Activated CD4-positive, alpha-beta T cell treated with anti-CD3 and anti-CD28 coated beads for 24 hours (primary cell): ENCODE results near the gene ID3.
A peak's percentile ranks its signal among the peaks of the same experiment; 100 is the strongest.
"Not testable (repeated sequence)": the region's sequence is repeated elsewhere in the genome, so short reads cannot be mapped to it uniquely, and the experiment has no call there.

Experiments
- DNase-seq, 2 donors: peaks; one replicate each; pipeline ENCODE4 v3.0.0-alpha.2; 2020; ENCODE audit warnings: low read depth in 2 of 2

Gene ID3

DNA sequence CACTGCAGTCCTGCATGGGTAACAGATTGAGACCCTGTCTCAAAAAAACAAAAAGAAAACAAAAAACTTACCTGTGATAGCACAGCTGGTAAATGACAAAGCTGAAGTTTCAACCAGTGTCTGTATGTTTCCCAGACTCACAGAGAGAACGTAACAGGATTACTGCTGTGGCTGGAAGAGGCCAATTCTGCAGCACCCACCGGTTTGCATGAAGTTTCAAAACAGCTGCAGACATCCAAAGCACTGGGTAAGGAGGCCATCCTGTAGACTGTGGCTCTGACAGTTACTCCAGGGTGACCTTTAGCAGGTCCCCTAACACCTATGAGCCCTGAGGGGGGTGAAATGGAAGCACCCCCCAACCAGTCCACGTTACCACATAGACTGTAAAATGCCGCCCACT is 7.5 kb downstream of the ID3 start:
- DNase-seq = no peak

GRCh38 chr1:23548704-23549143 is 10.6 kb downstream of the ID3 start:
- DNase-seq = no peak

DNA sequence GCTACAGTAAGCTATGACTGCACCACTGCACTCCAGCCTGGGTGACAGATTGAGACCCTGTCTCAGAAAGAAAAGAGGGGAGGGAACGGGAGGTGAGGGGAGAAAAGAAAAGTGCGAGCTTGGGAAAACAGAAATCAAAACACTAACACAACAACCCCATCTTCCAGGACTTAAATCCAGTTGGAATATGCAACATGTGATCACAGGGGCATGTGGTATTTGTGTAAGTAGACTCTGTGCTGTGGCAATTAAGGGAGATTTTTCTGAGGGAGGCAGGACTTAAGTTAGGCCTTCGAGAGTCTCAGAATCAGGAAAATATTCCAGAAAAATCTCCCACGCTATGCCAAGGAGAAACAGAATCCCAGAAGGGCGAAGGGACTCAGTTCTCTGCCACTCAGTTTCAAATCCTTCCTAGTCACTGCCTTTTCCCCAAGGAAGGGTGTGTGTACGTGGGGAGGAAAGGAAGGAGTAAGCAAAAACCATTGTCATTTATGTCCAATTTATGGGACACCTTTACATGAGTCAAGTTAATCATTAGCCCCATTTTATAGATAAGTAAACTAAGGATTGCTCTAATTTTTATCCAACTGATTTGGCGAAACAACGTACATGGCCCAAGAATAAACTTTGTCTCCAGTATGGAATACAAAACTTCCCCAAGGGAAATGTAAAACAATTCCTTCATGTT is 12.3 kb downstream of the ID3 start:
- DNase-seq = no peak

- DNase-seq = no peak
These were observed 13.4 kb downstream of the ID3 start for GRCh38 chr1:23545851-23546250.

- DNase-seq = peak; percentile 58 to 70
These were observed 14.6 kb downstream of the ID3 start for GRCh38 chr1:23544444-23545389.

DNA sequence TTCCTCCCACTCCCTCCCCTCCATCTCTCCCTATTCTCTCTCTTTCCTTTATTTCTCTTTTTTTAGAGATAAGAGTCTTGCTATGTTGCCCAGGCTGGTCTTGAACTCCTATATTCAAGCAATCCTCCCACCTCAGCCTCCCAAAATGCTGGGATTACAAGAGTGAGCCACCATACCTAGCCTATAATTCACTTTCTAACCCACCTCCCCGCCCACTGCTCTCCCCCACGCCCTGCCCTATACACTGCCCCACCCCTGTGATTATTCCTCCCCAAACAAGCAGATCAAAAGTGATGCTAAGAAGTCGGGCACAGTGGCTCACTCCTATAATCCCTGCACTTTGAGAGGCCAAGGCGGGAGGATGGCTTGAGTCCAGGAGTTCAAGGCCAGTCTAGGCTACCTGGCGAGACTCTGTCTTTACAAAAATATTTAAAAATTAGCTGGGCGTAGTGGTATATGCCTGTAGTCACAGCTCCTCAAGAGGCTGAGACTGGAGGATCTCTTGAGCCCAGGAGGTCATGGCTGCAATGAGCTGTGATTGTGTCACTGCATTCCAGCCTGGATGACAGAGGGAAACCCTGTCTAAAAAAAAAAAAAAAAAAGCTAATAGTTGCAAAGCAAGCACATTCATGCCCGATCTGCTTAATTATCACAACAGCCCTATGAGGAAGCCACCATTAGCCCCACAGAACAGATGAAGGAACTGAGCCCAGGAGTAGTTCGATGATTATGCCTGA is 15.4 kb downstream of the ID3 start:
- no peak for DNase-seq

DNA sequence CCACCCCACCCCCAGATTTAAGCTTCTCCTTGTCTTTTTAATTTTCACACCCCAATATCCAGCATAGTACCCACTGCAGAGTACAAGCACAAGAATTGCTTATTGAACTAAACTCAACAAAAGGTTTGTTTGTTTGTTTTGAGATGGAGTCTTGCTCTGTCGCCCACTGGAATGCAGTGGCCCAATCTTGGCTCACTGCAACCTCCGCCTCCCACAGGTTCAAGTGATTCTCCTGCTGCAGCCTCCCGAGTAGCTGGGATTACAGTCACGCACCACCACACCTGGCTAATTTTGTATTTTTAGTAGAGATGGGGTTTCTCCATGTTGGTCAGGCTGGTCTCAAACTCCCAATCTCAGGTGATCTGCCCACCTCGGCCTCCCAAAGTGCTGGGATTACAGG is 16.4 kb downstream of the ID3 start:
- not testable (repeated sequence) for DNase-seq

GRCh38 chr1:23539698-23540266 is 19.5 kb downstream of the ID3 start:
- peak; percentile 85 to 88 for DNase-seq

DNA sequence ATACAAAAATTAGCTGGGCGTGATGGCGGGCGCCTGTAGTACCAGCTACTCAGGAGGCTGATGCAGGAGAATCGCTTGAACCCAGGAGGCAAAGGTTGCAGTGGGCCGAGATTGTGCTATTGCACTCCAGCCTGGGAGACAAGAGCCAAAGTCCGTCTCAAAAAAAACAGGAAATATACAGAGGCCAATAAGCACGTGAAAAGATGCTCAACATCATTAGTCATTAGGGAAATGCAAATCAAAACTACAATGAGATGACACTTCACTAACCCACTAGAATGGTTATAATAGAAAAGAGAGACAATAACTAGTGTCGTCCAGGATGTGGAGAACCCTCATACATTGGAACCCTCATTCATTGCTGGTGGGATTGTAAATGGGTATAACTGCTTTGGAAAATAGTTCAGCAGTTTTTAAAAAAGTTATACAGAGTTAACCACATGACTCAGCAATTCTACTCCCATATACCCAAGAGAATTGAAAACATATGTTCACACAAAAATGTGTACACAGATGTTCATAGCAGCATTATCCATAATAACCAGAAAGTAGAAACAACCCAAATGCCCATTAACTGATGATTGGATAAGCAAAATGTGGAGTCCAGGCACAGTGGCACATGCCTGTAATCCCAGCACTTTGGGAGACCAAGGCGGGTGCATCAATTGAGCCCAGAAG is 21.9 kb downstream of the ID3 start:
- no peak for DNase-seq

- DNase-seq = no peak
These were observed 25.9 kb downstream of the ID3 start for GRCh38 chr1:23533246-23534023.

- DNase-seq = no peak
These were observed 27.7 kb downstream of the ID3 start for GRCh38 chr1:23531562-23532094.

GRCh38 chr1:23530747-23531561 is 28.3 kb downstream of the ID3 start, which contains the start of gene E2F2:
E2F2 (minus strand) TSS chr1:23531233; CDS start chr1:23530793, 440 bp downstream.
- peak; percentile 60 to 68 for DNase-seq

- no peak for DNase-seq
These were observed 29.1 kb downstream of the ID3 start for GRCh38 chr1:23530087-23530746.

DNA sequence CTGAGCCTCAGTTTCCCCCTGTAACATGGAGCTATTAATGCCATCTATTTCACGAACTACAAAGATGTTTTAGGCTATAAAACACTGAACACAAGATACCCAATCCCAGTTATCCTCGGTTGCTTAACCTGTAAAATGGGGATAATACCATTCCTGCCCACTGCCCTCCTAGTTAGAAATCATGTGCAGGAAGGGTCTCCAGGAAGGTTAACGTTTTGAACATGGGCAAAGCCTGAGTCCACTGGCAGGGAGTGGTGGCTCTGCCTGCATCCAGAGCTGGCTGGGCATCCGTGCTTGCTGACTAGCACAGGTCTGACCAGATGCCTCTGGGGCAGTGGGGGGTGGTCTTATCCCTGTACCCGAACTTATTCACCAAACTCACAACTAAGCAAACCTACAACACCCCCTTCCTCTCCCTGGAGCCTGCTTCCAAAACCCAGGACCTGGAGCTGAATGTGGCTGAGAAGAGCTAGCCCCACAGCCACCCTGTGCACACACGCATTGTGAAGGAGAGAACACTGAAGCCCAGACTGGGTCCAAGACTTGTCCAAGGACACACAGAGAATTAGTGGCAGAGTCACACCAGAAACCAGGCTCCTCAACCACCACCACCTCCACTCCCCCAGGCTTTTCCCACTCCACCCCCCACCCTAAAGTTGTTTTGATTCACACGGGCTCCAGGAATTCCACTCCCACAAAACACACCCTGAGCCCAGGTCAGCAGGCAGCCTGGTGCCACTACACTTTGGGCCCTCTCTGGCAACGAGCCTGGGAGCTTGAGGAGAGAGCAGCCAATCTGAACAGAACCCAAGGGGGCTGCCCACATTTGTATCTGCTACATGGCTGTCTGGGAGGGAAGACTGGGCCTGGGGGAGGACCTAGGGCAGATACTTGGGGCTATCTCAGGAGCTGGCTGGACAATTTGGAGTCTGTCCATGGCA is 29.9 kb downstream of the ID3 start:
- no peak for DNase-seq

- DNase-seq = peak; percentile 47 to 67
These were observed 30.9 kb downstream of the ID3 start for GRCh38 chr1:23528250-23528978.

DNA sequence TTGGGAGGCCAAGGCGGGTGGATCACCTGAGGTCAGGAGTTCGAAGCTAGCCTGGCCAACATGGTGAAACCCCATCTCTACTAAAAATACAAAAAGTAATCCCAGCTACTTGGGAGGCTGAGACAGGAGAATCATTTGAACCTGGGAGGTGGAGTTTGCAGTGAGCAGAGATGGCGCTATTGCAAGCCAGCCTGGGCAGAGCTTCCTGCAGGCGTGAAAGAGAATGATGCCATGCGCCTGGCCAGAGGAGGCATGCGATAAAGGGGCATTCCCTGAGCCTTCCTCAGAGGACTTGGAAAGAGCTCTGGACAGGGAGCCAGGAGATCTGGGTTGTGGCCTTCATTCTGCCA is 31.4 kb downstream of the ID3 start:
- DNase-seq = no peak

- no peak for DNase-seq
These were observed 31.9 kb downstream of the ID3 start for GRCh38 chr1:23527366-23527765.
